GM19372 (cell line): ENCODE measurements around the gene LIPC.

ENCODE experiments used
- ATAC-seq: cut with Tn5 transposase; IDR thresholded peaks from one replicate; pipeline ENCODE4 v1.9.1; 2021; ENCODE audit warnings: mild to moderate bottlenecking, low read depth, moderate library complexity; ENCODE audit not compliant: unreplicated experiment

Gene LIPC

DNA sequence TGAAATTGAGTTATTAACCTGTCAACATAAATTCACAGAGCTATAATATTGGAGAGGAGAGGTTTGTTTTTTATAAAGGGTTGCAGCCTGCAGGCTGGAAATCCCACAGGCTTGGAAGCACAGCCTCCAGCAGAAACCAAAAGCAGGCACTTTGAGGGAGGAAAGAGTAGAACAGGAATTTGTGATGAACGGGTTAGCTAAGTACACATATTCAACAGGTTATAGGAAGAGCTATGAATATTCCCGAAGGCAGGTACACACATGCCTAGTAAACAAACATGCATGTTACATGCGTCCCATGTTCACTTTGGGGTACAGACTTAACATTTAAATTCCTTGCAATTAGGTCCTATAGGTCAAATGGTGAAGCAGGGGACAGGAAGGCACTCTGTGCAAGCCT lies 25.9 kb upstream of the LIPC start:
- ATAC-seq, result no peak

GRCh38 chr15:58406811-58407210 lies 25.0 kb upstream of the LIPC start:
- no peak for ATAC-seq

GRCh38 chr15:58407236-58407775 lies 24.5 kb upstream of the LIPC start:
- no peak for ATAC-seq

DNA sequence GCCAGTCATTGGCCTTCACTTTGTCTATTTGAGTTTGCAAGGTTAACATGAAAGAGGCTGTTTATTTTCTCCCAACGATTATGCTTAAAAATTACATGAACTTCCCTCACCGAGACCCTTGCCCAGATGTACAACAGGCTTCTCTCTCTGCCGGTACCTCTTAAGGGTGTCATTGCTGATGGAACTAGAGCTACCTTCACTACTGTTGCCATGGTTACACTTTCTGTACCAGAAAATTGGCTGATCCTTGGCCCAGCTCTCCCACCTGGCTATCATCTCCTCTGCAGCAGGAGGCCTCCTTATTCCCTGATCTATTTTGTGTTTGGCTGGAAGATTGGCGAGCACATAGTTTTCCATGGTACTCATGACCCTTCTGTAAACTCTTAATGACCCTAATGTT lies 24.0 kb upstream of the LIPC start:
- ATAC-seq, result no peak

DNA sequence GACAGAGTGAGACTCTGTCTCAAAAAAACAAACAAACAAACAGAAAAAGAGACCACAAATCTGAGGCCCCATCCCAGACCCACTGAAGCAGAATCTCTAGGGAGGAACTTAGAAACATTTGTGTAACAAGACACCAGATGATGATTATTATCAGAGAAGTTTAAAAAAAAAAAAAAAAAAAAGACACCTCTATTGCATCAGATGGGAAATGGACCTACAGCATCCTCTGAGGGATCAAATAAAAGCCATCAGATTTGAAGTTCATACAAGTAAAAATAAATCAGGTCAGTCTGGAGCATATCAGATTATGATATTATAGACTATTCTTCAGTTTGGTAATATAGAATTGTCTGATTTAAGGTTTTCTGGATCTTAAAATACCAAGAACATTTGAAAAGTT lies 21.9 kb upstream of the LIPC start:
- no peak for ATAC-seq

- no peak for ATAC-seq
Observed at GRCh38 chr15:58410353-58410752, 21.4 kb upstream of the LIPC start.

- no peak for ATAC-seq
Observed at GRCh38 chr15:58413253-58413652, 18.5 kb upstream of the LIPC start.

GRCh38 chr15:58415636-58416035 lies 16.2 kb upstream of the LIPC start:
- no peak for ATAC-seq

GRCh38 chr15:58416963-58417362 lies 14.8 kb upstream of the LIPC start:
- no peak for ATAC-seq

DNA sequence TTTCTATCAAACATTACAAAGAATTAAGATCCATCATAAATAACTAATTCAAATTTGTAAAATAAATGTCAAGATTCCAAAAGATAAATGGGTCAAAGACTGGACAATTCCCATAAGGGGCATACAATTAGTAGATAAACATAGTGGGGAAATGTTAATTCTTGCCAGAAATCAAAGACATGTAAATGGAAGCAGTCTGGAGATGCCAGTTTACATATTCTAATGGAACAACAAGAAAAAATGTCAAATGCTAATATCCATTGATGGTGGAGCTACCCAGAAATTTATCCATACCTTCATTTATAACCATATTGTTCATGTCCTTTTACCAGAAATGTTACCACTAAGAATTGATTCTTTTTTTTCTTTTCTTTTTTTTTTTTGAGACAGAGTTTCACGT lies 13.7 kb upstream of the LIPC start:
- ATAC-seq, result no peak

DNA sequence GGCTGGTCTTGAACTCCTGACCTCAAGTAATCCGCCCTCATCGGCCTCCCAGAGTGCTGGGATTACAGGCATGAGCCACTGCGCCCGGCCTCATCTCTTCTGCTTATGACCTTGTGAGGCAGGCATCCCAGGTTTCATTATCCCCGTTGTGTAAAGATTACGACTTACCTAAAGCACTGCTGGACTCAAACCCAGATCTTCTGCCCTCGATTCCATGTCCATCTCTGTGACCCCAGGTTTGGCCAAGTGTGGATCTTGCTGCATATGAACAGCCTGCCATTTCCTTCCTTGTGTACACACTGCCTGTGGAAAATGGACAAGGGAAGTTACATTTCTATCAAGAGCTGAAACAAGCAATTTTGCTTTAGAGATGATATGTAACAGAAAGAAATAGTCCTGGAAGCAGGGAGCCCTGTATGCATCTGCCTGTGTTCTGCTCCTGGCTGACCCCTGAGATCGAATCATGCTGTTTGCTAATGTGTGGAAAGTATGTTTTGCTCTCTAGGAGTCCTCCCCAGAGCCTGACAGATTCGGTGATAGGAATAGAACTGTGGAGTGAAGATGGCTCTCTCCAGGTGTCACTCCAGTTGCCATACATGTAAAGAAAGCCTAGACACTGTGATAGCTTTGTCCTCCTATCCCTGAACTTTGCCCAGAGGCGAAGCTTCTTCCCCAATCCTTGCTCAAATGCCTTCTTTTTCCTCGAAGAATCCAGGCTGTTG lies 11.8 kb upstream of the LIPC start:
- ATAC-seq, result no peak

DNA sequence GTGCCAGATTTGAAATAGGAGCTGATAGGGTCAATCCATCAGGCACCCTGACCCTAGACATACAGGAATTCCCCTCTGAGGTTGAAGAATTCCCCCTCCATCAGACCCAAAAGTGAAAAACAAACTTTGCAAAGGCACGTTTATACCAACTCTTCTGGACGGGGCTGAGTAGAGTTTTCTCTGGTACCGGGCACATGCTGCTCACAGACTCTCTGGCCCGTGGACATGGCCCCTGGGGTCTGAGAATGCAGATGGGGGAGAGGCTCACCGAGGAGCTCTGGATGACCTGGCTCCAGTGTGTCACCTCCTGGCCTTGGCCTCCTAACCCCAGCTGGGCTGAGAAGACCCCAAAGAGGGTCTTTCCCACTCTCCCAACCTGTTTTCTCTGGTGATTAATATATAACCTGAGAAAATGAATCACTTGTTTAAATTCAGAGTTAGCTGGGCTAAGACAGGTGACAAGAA lies 11.2 kb upstream of the LIPC start:
- ATAC-seq, result no peak

- no peak for ATAC-seq
Observed at GRCh38 chr15:58423205-58423604, 8.6 kb upstream of the LIPC start.

GRCh38 chr15:58423831-58424608 lies 7.8 kb upstream of the LIPC start:
- ATAC-seq, result no peak

- ATAC-seq, result no peak
Observed at GRCh38 chr15:58424722-58425121, 7.1 kb upstream of the LIPC start.

GRCh38 chr15:58425185-58425584 lies 6.6 kb upstream of the LIPC start:
- ATAC-seq, result no peak

DNA sequence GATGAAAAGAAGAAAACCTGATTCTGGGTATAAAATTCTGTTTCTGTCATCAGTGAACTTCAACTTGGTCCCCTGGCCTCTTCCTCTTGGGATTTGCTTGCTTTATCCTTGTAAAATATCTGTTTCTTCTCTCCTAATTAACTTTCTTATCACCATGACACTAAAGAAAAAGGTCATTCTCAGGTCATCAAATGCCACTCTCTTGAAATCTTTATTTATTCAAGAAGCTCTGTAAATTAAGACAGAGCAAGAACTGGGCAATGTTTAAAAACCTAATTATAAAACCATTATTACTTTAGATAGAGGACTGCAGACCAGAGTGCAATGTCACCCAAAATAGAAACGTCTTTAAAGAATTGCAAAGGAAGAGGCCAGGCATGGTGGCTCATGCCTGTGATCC lies 6.0 kb upstream of the LIPC start:
- no peak for ATAC-seq

DNA sequence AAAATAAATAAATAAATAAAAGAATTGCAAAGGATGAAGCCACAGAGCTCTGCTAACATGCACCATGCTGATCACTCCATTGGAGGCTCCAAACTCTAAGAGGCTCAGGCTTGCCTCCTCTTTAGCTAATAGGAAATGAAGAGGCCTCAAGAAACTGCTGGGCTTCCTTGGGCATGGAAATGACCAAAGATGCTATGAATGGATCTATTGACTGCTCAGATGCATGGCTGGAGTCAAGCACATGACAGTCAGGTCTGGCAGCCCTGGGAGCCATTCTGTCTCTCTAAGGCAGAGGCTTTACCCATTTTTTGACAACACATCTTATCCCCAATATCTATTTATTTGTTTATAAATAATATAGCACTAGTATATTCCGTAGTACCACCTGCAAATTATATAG lies 5.3 kb upstream of the LIPC start:
- no peak for ATAC-seq

GRCh38 chr15:58427987-58428386 lies 3.8 kb upstream of the LIPC start:
- ATAC-seq, result no peak

DNA sequence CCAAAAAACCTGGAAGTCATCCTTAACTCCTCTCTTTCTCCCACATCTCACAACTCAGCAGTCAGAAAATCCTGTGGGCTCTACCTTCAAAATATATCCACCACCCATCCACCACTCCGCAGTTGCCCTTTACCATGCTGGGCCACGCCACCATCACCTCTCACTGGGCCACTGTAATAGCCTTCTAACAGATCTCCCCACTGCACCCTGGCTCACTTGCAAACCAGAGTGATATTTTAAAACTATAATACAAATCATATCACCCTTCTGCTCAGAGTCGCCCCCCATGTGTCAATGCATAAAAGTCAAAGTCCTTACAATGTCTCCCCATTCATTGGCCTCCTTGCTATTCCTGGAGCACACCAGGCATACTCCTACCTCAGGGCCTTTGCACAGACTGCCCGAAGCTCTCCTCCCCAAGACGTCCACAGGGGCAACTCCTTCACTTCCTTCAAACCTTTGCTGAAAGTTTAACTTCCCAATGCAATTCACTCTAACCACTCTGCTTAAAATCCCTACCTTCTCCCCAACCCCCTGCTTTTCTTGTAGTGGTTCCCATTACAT lies 1.5 kb upstream of the LIPC start:
- no peak for ATAC-seq

DNA sequence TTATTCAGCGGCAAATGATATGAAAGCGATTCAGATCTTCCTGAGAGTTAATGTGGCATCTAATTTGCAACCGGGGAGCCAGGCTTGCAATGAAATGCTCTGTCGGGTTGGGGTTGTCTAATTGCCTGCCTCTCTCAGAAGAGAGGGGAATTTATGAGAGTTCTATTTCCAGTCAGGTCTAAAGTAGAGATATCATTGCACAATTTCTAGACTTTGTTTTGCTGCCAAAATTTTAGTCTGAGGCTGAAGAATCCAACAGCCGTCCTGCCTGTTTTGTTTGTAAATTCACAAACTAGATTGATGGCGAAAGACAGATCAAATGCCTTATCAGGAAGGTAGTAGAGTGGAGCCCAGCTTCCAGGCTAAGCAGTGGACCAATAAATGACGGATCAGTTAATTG lies 610 bp downstream of the LIPC start:
- ATAC-seq, result no peak
